Head of caudate nucleus (tissue), 42 donors: ENCODE measurements around the gene TMEM145.

Source experiments
- DNase-seq, 42 donors: peaks; one replicate each; pipeline versions ENCODE4 v3.0.0 to v3.0.0-alpha.2; 2020 to 2021; ENCODE audit warnings: mixed read lengths in 7 of 42
- intact Hi-C: fragments of 100-400 bp; cut with DNase I; formaldehyde crosslinking; loops from one replicate; pipeline ENCODE4 v1.15.0; 2022

The TMEM145 gene

GRCh38 chr19:42345191-42345812, 32.2 kb downstream of the TMEM145 start:
- intact Hi-C loops, result no loop called here
- DNase-seq, result no peak

- intact Hi-C loops, result no loop called here
- no peak for DNase-seq
Measured at GRCh38 chr19:42348211-42348610, 35.1 kb downstream of the TMEM145 start.

- DNase-seq, result no peak
Measured at GRCh38 chr19:42349378-42350107, 36.4 kb downstream of the TMEM145 start.

GRCh38 chr19:42350417-42350816, 37.3 kb downstream of the TMEM145 start:
- DNase-seq, result no peak
- intact Hi-C loops, result no loop called here

More at GRCh38 chr19:42349378-42350107, 36.4 kb downstream of the TMEM145 start:
- intact Hi-C loops, result no loop called here

GRCh38 chr19:42351079-42351735, 38.1 kb downstream of the TMEM145 start:
- DNase-seq, result no peak
- intact Hi-C loops, result no loop called here

GRCh38 chr19:42352301-42353259, 39.5 kb downstream of the TMEM145 start:
- DNase-seq, result peak; percentile 54 to 98 (median 82)

GRCh38 chr19:42353341-42354015, 40.4 kb downstream of the TMEM145 start:
- intact Hi-C loops, result no loop called here
- no peak for DNase-seq

More at GRCh38 chr19:42352301-42353259, 39.5 kb downstream of the TMEM145 start:
- intact Hi-C loops, result no loop called here

- intact Hi-C loops, result no loop called here
- DNase-seq, result no peak
Measured at GRCh38 chr19:42355896-42356295, 42.8 kb downstream of the TMEM145 start.

- intact Hi-C loops, result no loop called here
Measured at GRCh38 chr19:42356686-42357085, 43.6 kb downstream of the TMEM145 start.

GRCh38 chr19:42357290-42357689, 44.2 kb downstream of the TMEM145 start:
- intact Hi-C loops, result no loop called here
- no peak for DNase-seq

More at GRCh38 chr19:42356686-42357085, 43.6 kb downstream of the TMEM145 start:
- no peak for DNase-seq

- intact Hi-C loops, result no loop called here
- DNase-seq, result no peak
Measured at GRCh38 chr19:42360787-42361544, 47.9 kb downstream of the TMEM145 start.

GRCh38 chr19:42361545-42361910, 48.4 kb downstream of the TMEM145 start:
- intact Hi-C loops, result no loop called here
- DNase-seq, result no peak

- no peak for DNase-seq
- intact Hi-C loops, result no loop called here
Measured at GRCh38 chr19:42362342-42362741, 49.2 kb downstream of the TMEM145 start.

- no peak for DNase-seq
- intact Hi-C loops, result no loop called here
Measured at GRCh38 chr19:42362891-42363440, 49.9 kb downstream of the TMEM145 start.

GRCh38 chr19:42363614-42364346, 50.7 kb downstream of the TMEM145 start:
- intact Hi-C loops, result no loop called here
- DNase-seq, result peak in 5 of 42 donors; percentile 9 to 44 (median 31)

GRCh38 chr19:42366673-42367072, 53.6 kb downstream of the TMEM145 start:
- intact Hi-C loops, result no loop called here

GRCh38 chr19:42367929-42368328, 54.8 kb downstream of the TMEM145 start:
- DNase-seq, result no peak

More at GRCh38 chr19:42366673-42367072, 53.6 kb downstream of the TMEM145 start:
- no peak for DNase-seq

More at GRCh38 chr19:42367929-42368328, 54.8 kb downstream of the TMEM145 start:
- intact Hi-C loops, result no loop called here
